Activated CD8-positive, alpha-beta T cell treated with anti-CD3 and anti-CD28 coated beads for 36 hours (primary cell): ENCODE data around the gene GOLGA8H. TPM values are rescaled to one million over a fixed set of nuclear protein-coding genes. Genes with fewer than 3 reads are reported as not detected.
"Not testable (repeated sequence)": the region's sequence is repeated elsewhere in the genome, so short reads cannot be mapped to it uniquely, and the experiment has no call there.

Experiments
- ATAC-seq: fragments of 200-7000 bp; cut with Tn5 transposase; one replicate; pipeline ENCODE4 v1.10.0; 2021; ENCODE audit warnings: mild to moderate bottlenecking, moderate library complexity
- CTCF ChIA-PET: fragments of 350-600 bp; sonication (Branson Sonifier 250); formaldehyde crosslinking; loops from one replicate; lab custom pipeline; 2021; ENCODE audit warnings: antibody characterized with exemption; lab: Charles Lee
- POLR2A ChIA-PET: fragments of 350-600 bp; sonication (Branson Sonifier 250); formaldehyde crosslinking; loops from one replicate; lab custom pipeline; 2021; ENCODE audit warnings: antibody characterized with exemption; lab: Charles Lee
- DNase-seq: peaks from one replicate; pipeline ENCODE4 v3.0.0-alpha.2; 2020
- H3K27ac Mint-ChIP-seq: one replicate; pipeline ENCODE4 v1.8.0; 2021; ENCODE audit warnings: mild to moderate bottlenecking, mixed read lengths
- H3K27me3 Mint-ChIP-seq: one replicate; pipeline ENCODE4 v1.8.0; 2021; ENCODE audit warnings: mixed read lengths
- H3K36me3 Mint-ChIP-seq: one replicate; pipeline ENCODE4 v1.8.0; 2021; ENCODE audit warnings: low read depth, mixed read lengths
- H3K4me1 Mint-ChIP-seq: one replicate; pipeline ENCODE4 v1.8.0; 2021; ENCODE audit warnings: low read depth, mixed read lengths
- H3K4me3 Mint-ChIP-seq: one replicate; pipeline ENCODE4 v1.8.0; 2021; ENCODE audit warnings: mild to moderate bottlenecking, moderate library complexity, mixed read lengths
- H3K9me3 Mint-ChIP-seq: one replicate; pipeline ENCODE4 v1.8.0; 2021; ENCODE audit warnings: mixed read lengths
- CTCF ChIP-seq: fragments of 200-600 bp; IDR thresholded peaks from one replicate; pipeline ENCODE4 v1.8.0; 2022; ENCODE audit warnings: antibody characterized with exemption, mild to moderate bottlenecking
- intact Hi-C: fragments of 100-400 bp; cut with micrococcal nuclease; formaldehyde crosslinking; loops from one replicate; pipeline ENCODE4 v1.10.0; 2022
- total RNA-seq, 2 experiments: library from RNA; stranded (reverse); gene quantifications; one replicate each; pipeline ENCODE4 v1.2.3, GENCODE V29; 2021

The GOLGA8H gene, protein sequence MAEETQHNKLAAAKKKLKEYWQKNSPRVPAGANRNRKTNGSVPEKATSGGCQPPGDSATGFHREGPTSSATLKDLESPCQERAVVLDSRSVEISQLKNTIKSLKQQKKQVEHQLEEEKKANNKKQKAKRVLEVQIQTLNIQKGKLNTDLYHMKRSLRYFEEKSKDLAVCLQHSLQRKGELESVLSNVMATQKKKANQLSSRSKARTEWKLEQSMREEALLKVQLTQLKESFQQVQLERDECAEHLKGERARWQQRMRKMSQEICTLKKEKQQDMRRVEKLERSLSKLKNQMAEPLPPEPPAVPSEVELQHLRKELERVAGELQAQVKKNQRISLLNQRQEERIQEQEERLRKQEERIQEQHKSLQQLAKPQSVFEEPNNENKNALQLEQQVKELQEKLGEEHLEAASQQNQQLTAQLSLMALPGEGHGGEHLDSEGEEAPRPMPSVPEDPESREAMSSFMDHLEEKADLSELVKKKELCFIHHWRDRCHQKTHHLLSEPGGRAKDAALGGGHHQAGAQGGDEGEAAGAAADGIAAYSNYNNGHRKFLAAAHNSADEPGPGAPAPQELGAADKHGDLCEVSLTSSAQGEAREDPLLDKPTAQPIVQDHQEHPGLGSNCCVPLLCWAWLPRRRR
- under 1 TPM; 0.31 to 0.34 TPM for total RNA-seq

- H3K36me3 Mint-ChIP-seq, intact Hi-C loops, ATAC-seq, POLR2A ChIA-PET, H3K4me3 Mint-ChIP-seq, H3K27ac Mint-ChIP-seq, CTCF ChIA-PET, H3K4me1 Mint-ChIP-seq, DNase-seq, H3K9me3 Mint-ChIP-seq, H3K27me3 Mint-ChIP-seq: not testable (repeated sequence)
These were observed at the start of gene GOLGA8H for GRCh38 chr15:30603796-30604195. Gene GOLGA8H (plus strand): TSS chr15:30604028. CDS start chr15:30604126, 98 bp downstream.

GRCh38 chr15:30566949-30567348, 36.9 kb upstream of the GOLGA8H start:
- H3K27ac Mint-ChIP-seq, H3K36me3 Mint-ChIP-seq, H3K9me3 Mint-ChIP-seq, H3K4me1 Mint-ChIP-seq, POLR2A ChIA-PET, intact Hi-C loops, H3K4me3 Mint-ChIP-seq, H3K27me3 Mint-ChIP-seq, CTCF ChIA-PET: not testable (repeated sequence)
- TF ChIP-seq CTCF, result peak; percentile 28
- peak; percentile 19 for DNase-seq
- ATAC-seq, result peak; percentile 81

DNA sequence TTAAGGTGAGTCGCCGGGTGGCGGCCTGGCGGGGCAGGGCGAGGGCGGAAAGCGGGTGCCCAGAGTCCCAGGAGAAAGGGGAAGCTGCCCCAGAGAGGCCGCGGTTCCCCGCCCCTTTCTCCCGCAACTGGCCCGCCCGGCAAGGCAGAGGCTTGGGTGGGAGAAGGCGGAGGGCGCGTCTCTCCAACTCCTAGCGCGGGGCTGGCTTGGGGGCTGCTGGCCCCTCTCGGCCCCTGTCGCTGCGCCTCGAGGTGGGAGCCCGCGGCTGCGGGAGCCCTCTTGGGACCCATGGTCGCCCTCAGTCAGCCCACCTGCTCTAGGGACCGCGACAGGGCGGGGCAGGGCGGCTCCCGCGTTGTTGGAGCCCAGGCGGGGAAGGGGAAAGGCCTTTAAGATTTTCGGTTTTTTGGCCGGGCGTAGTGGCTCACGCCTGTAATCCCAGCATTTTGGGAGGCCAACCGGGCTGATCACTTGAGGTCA, 30.8 kb upstream of the GOLGA8H start:
- DNase-seq, H3K27me3 Mint-ChIP-seq, intact Hi-C loops, H3K36me3 Mint-ChIP-seq, H3K9me3 Mint-ChIP-seq, H3K4me3 Mint-ChIP-seq, H3K27ac Mint-ChIP-seq, POLR2A ChIA-PET, CTCF ChIA-PET, H3K4me1 Mint-ChIP-seq: not testable (repeated sequence)
- ATAC-seq, result peak; percentile 71

DNA sequence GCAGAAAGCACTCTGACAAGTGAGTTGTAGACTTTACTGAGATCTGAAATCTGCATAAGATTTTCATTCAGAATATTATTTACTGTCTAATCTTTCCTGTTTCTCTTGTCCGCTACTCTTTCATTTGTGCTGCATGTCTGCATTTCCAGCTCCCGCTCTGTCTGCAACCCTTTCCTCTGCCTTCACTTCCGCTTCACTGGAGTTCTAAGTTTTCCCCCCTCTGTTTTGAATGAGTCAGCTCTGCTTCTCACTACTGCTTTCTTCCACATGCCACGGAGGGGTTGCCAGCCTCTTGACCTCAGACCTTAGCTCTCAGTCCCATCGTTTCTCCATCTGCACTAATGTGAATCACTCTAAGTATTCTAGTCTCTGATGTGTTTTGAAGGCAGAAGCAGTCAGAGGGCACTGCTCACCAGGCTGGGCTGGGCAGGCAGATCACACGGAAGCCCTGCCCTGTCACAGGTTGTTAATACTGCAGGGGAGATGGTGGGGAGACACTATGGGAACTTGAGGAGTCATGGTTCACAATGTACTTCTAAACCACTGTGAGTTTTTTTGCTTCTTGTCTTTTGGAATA, 24.3 kb upstream of the GOLGA8H start:
- H3K9me3 Mint-ChIP-seq, ATAC-seq, H3K27ac Mint-ChIP-seq, POLR2A ChIA-PET, H3K27me3 Mint-ChIP-seq, intact Hi-C loops, H3K36me3 Mint-ChIP-seq, H3K4me3 Mint-ChIP-seq, CTCF ChIA-PET, DNase-seq, H3K4me1 Mint-ChIP-seq: not testable (repeated sequence)

DNA sequence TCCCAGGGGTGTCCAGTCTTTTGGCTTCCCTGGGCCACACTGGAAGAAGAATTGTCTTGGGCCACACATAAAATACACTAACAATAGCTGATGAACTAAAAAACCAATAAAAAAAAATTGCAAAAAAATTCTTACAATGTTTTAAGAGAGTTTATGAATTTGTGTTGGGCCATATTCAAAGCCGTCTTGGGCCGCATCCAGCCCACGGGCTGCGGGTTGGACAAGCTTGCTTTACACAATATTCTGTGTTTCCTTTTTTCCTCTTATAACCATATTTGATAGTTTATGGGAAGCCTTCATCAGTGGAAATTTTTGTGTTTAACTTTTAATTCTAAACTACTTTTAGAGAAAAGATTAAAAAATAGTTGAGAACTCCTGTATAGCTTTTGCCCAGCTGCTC, 23.1 kb upstream of the GOLGA8H start:
- ATAC-seq, H3K9me3 Mint-ChIP-seq, DNase-seq, H3K36me3 Mint-ChIP-seq, CTCF ChIA-PET, H3K27me3 Mint-ChIP-seq, H3K4me3 Mint-ChIP-seq, H3K4me1 Mint-ChIP-seq, POLR2A ChIA-PET, intact Hi-C loops, H3K27ac Mint-ChIP-seq: not testable (repeated sequence)

DNA sequence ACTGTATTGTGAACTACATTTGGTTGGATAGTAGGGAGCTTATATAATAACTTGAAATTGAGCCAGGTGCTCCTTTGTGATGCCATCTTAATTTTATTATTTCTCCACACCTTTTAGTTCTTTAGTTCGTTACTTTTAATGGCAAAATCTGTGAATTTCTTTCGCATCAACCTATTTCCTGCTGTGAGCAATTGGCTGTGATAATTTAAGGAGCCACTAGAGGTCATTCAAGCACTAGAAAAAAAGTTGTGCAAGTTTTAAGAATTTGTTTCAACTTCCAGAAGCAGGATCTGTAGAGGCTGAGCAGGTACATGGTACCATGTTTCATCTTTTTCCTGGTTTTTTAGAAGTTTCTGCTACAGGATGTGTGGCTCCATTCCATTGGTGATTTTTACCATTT, 4.9 kb upstream of the GOLGA8H start:
- ATAC-seq, H3K9me3 Mint-ChIP-seq, CTCF ChIA-PET, intact Hi-C loops, H3K4me1 Mint-ChIP-seq, DNase-seq, H3K27ac Mint-ChIP-seq, H3K4me3 Mint-ChIP-seq, POLR2A ChIA-PET, H3K27me3 Mint-ChIP-seq, H3K36me3 Mint-ChIP-seq: not testable (repeated sequence)
- peak; percentile 28 for TF ChIP-seq CTCF

DNA sequence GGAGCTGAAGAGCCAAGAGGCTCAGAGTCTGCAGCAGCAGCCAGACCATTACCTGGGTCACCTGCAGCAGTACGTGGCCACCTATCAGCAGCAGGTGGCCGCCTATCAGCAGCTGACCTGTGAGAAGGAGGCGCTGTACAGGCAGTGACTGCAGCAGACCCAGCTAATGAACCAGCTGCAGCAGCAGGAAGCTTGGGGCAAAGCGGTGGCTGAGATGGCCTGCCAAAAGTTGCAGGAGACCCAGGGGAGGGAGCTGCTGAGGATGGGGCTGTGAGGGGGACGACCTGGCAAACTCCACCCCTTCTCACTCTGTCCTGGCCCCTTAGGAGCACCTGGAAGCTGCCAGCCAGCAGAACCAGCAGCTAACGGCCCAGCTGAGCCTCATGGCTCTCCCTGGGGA, 8.4 kb downstream of the GOLGA8H start:
- CTCF ChIA-PET, result not testable (repeated sequence)

DNA sequence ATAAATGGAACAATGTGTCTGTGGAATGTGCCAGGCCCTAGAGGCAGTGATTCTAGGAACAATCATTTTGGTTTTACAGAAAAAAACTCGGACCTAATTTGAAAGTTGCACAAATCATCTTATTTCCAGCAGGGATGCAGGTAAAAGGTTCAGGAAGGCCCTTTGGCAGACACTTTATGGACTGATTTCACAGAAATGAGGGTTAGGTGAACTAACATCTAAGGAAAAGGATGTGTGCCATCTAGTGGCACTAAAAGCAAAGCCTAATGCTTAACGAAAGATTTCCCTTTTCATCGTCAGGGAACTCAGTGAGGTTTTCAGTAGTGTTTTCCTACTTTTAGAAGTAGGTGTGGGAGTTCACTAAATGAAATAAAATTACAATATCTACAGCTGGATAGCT, 17.5 kb downstream of the GOLGA8H start:
- H3K27ac Mint-ChIP-seq, H3K9me3 Mint-ChIP-seq, H3K27me3 Mint-ChIP-seq, ATAC-seq, intact Hi-C loops, DNase-seq, H3K36me3 Mint-ChIP-seq, H3K4me1 Mint-ChIP-seq, H3K4me3 Mint-ChIP-seq, POLR2A ChIA-PET, CTCF ChIA-PET: not testable (repeated sequence)

More for the DNA sequence above, 8.4 kb downstream of the GOLGA8H start:
- H3K36me3 Mint-ChIP-seq, H3K27me3 Mint-ChIP-seq, intact Hi-C loops, H3K4me1 Mint-ChIP-seq, ATAC-seq, H3K4me3 Mint-ChIP-seq, POLR2A ChIA-PET, DNase-seq, H3K27ac Mint-ChIP-seq, H3K9me3 Mint-ChIP-seq: not testable (repeated sequence)
